GM15510 (cell line): Measurements from ENCODE around the gene CDY1.
"Not testable (repeated sequence)": the region's sequence is repeated elsewhere in the genome, so short reads cannot be mapped to it uniquely, and the experiment has no call there.

ENCODE experiments used
- POLR2A ChIP-seq: IDR thresholded peaks from 3 replicates; pipeline ENCODE4 v1.6.1; 2011; ENCODE audit warnings: borderline replicate concordance; ENCODE audit not compliant: insufficient read length; ENCODE audit errors: extremely low read depth

Gene CDY1, protein sequence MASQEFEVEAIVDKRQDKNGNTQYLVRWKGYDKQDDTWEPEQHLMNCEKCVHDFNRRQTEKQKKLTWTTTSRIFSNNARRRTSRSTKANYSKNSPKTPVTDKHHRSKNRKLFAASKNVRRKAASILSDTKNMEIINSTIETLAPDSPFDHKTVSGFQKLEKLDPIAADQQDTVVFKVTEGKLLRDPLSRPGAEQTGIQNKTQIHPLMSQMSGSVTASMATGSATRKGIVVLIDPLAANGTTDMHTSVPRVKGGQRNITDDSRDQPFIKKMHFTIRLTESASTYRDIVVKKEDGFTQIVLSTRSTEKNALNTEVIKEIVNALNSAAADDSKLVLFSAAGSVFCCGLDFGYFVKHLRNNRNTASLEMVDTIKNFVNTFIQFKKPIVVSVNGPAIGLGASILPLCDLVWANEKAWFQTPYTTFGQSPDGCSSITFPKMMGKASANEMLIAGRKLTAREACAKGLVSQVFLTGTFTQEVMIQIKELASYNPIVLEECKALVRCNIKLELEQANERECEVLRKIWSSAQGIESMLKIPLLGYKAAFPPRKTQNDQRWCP

DNA sequence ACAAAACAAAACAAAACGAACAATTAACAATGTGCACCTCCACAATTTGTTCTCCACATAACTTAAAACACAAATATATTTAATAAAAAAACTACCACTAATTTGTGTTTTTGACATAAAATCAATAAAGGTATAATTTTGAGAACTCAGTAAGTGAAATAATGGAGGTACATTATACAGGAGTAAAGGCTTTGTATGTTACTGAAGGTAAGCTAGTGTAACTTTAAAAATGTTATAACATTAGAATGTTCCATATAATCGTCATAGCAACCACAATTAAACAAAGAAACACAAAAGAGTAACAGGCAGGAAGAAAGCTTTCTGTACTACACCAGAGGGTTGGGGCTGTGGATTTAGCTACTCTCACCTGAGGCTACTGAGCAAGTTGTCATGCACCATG lies at the start of gene CDY1:
CDY1 (plus strand) TSS at position 301 of the 400 bp plus-strand sequence. CDS start 326 bp downstream, outside the sequence.
- TF ChIP-seq POLR2A: not testable (repeated sequence)
